Activated CD4-positive, alpha-beta memory T cell treated with anti-CD3 and anti-CD28 coated beads for 36 hours (primary cell): Measurements from ENCODE around the gene PCDH9. TPM values are rescaled to one million over a fixed set of nuclear protein-coding genes. Genes with fewer than 3 reads are reported as not detected.
"Not testable (repeated sequence)": the region's sequence is repeated elsewhere in the genome, so short reads cannot be mapped to it uniquely, and the experiment has no call there.

ENCODE experiments used
- CTCF ChIA-PET: fragments of 350-600 bp; sonication (Branson Sonifier 250); formaldehyde crosslinking; loops from one replicate; lab custom pipeline; 2021; ENCODE audit warnings: antibody characterized with exemption, inconsistent platforms; lab: Charles Lee
- POLR2A ChIA-PET: fragments of 350-600 bp; sonication (Branson Sonifier 250); formaldehyde crosslinking; loops from one replicate; lab custom pipeline; 2021; ENCODE audit warnings: antibody characterized with exemption; lab: Charles Lee
- DNase-seq: peaks from one replicate; pipeline ENCODE4 v3.0.0-alpha.2; 2020
- H3K27ac Mint-ChIP-seq: one replicate; pipeline ENCODE4 v1.8.0; 2021; ENCODE audit warnings: mixed read lengths
- H3K27me3 Mint-ChIP-seq: one replicate; pipeline ENCODE4 v1.8.0; 2021; ENCODE audit warnings: mixed read lengths
- H3K36me3 Mint-ChIP-seq: one replicate; pipeline ENCODE4 v1.8.0; 2021; ENCODE audit warnings: mixed read lengths
- H3K4me1 Mint-ChIP-seq: one replicate; pipeline ENCODE4 v1.8.0; 2021; ENCODE audit warnings: low read depth, mixed read lengths
- H3K4me3 Mint-ChIP-seq: one replicate; pipeline ENCODE4 v1.8.0; 2021; ENCODE audit warnings: mild to moderate bottlenecking, mixed read lengths
- H3K9me3 Mint-ChIP-seq: one replicate; pipeline ENCODE4 v1.8.0; 2021; ENCODE audit warnings: mixed read lengths
- intact Hi-C: fragments of 100-400 bp; cut with micrococcal nuclease; formaldehyde crosslinking; loops from one replicate; pipeline ENCODE4 v1.15.1; 2023
- total RNA-seq, 2 experiments: library from RNA; stranded (reverse); gene quantifications; one replicate each; pipeline ENCODE4 v1.2.3, GENCODE V29; 2021

The PCDH9 gene
- total RNA-seq, 2 experiments from 2014 or later, result under 0.01 to 0.02 TPM

DNA sequence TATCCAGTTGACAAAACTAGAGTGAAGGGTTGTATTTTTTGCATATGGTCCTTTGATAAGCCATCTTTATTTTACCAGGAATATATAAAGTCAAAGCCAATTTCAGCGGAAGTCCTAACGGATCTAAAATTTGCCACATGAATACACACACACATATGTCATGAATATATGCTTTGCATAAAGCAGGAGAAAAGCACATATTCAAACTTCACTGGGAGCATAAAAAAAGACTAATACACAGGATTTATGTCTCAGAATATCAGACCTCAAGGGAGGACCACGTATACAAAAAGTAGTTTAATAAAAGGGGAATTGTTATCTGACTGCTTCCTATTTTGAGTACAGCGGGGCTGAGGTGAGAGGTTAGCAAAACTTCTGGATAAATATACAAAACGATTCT is 308.7 kb downstream of the PCDH9 start:
- Mint-ChIP-seq H3K27ac (no peak overlapping the region), H3K4me1 (no peaks in the 10 kb centered on the region), H3K27me3 (no peaks in the 10 kb centered on the region), H3K9me3 (peaks cover 6% of the 10 kb centered on the region), H3K4me3 (no peak overlapping the region), H3K36me3 (no peaks in the 10 kb centered on the region)
- intact Hi-C loops, result no loop called here
- POLR2A ChIA-PET, result no interaction called here
- no peak for DNase-seq
- CTCF ChIA-PET, result no interaction called here

- intact Hi-C loops, result no loop called here
- Mint-ChIP-seq H3K27me3 (no peaks in the 10 kb centered on the region), H3K4me1 (no peaks in the 10 kb centered on the region), H3K4me3 (no peak overlapping the region), H3K36me3 (no peaks in the 10 kb centered on the region), H3K9me3 (peaks cover 10% of the 10 kb centered on the region), H3K27ac (no peak overlapping the region)
- DNase-seq, result no peak
- CTCF ChIA-PET, result no interaction called here
- POLR2A ChIA-PET, result no interaction called here
These were observed 314.4 kb downstream of the PCDH9 start for GRCh38 chr13:66915596-66916185.

- intact Hi-C loops, result no loop called here
- H3K4me1 Mint-ChIP-seq, result no peaks in the 10 kb centered on the region
- H3K4me3 Mint-ChIP-seq, result no peak overlapping the region
- no peak for DNase-seq
- ChIA-PET CTCF (no interaction called here), POLR2A (no interaction called here)
- H3K27ac Mint-ChIP-seq, result no peak overlapping the region
- H3K9me3 Mint-ChIP-seq, result peaks cover 8% of the 10 kb centered on the region
- H3K27me3 Mint-ChIP-seq, result no peaks in the 10 kb centered on the region
- H3K36me3 Mint-ChIP-seq, result no peaks in the 10 kb centered on the region
These were observed 316.0 kb downstream of the PCDH9 start for GRCh38 chr13:66914155-66914554.

- no peak overlapping the region for H3K4me3 Mint-ChIP-seq
- H3K27me3 Mint-ChIP-seq, result no peaks in the 10 kb centered on the region
- H3K9me3 Mint-ChIP-seq, result peaks cover 6% of the 10 kb centered on the region
- no peak overlapping the region for H3K27ac Mint-ChIP-seq
- no peak for DNase-seq
- intact Hi-C loops, result no loop called here
- CTCF ChIA-PET, result no interaction called here
- H3K4me1 Mint-ChIP-seq, result no peaks in the 10 kb centered on the region
- no peaks in the 10 kb centered on the region for H3K36me3 Mint-ChIP-seq
- POLR2A ChIA-PET, result no interaction called here
These were observed 318.7 kb downstream of the PCDH9 start for GRCh38 chr13:66911411-66911939.

GRCh38 chr13:66899955-66900354 is 330.2 kb downstream of the PCDH9 start:
- no peak overlapping the region for H3K27ac Mint-ChIP-seq
- no peak for DNase-seq
- ChIA-PET CTCF (no interaction called here), POLR2A (no interaction called here)
- no peaks in the 10 kb centered on the region for H3K27me3 Mint-ChIP-seq
- no peak overlapping the region for H3K4me3 Mint-ChIP-seq
- H3K4me1 Mint-ChIP-seq, result no peaks in the 10 kb centered on the region
- no peaks in the 10 kb centered on the region for H3K36me3 Mint-ChIP-seq
- no peaks in the 10 kb centered on the region for H3K9me3 Mint-ChIP-seq
- intact Hi-C loops, result no loop called here

GRCh38 chr13:66896933-66897332 is 333.2 kb downstream of the PCDH9 start:
- H3K4me3 Mint-ChIP-seq, result no peak overlapping the region
- no peak for DNase-seq
- H3K27me3 Mint-ChIP-seq, result no peaks in the 10 kb centered on the region
- H3K36me3 Mint-ChIP-seq, result no peaks in the 10 kb centered on the region
- no peaks in the 10 kb centered on the region for H3K9me3 Mint-ChIP-seq
- intact Hi-C loops, result no loop called here
- POLR2A ChIA-PET, result no interaction called here
- no peaks in the 10 kb centered on the region for H3K4me1 Mint-ChIP-seq
- H3K27ac Mint-ChIP-seq, result no peak overlapping the region
- CTCF ChIA-PET, result no interaction called here

GRCh38 chr13:66895780-66896179 is 334.4 kb downstream of the PCDH9 start:
- CTCF ChIA-PET, result no interaction called here
- no peaks in the 10 kb centered on the region for H3K36me3 Mint-ChIP-seq
- intact Hi-C loops, result no loop called here

GRCh38 chr13:66895320-66895719 is 334.8 kb downstream of the PCDH9 start:
- no peaks in the 10 kb centered on the region for H3K4me1 Mint-ChIP-seq
- no peaks in the 10 kb centered on the region for H3K36me3 Mint-ChIP-seq
- no peak for DNase-seq
- no peak overlapping the region for H3K4me3 Mint-ChIP-seq
- no peaks in the 10 kb centered on the region for H3K27me3 Mint-ChIP-seq
- H3K27ac Mint-ChIP-seq, result no peak overlapping the region
- ChIA-PET CTCF (no interaction called here), POLR2A (no interaction called here)
- no peaks in the 10 kb centered on the region for H3K9me3 Mint-ChIP-seq
- intact Hi-C loops, result no loop called here

More at GRCh38 chr13:66895780-66896179, 334.4 kb downstream of the PCDH9 start:
- no peaks in the 10 kb centered on the region for H3K9me3 Mint-ChIP-seq
- H3K27ac Mint-ChIP-seq, result no peak overlapping the region
- H3K4me1 Mint-ChIP-seq, result no peaks in the 10 kb centered on the region
- H3K4me3 Mint-ChIP-seq, result no peak overlapping the region
- DNase-seq, result no peak
- no peaks in the 10 kb centered on the region for H3K27me3 Mint-ChIP-seq
- POLR2A ChIA-PET, result no interaction called here

GRCh38 chr13:66888698-66889097 is 341.4 kb downstream of the PCDH9 start:
- no peak overlapping the region for H3K4me3 Mint-ChIP-seq
- no peak overlapping the region for H3K27ac Mint-ChIP-seq
- no peaks in the 10 kb centered on the region for H3K27me3 Mint-ChIP-seq
- no peaks in the 10 kb centered on the region for H3K4me1 Mint-ChIP-seq
- no peaks in the 10 kb centered on the region for H3K9me3 Mint-ChIP-seq
- CTCF ChIA-PET, result no interaction called here
- POLR2A ChIA-PET, result no interaction called here
- intact Hi-C loops, result no loop called here
- no peak for DNase-seq
- no peaks in the 10 kb centered on the region for H3K36me3 Mint-ChIP-seq

DNA sequence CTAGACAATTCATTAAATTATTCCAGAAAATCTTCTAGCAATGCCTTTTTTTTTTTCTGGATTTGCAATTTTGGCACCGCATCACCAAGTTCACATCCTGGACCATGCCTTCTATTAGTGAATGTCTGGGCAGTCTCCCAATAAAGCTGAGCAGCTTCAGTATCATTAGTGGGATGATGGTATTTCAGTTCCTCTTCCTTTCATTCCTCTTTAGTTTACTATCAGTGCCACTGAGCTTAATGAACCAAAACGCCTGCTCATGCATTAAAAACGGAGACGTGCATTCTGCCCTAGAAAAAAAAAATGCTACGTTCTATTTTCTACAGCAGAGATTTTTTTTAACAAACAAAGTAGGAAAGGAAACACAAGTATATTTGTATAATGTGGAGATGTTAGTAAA is 343.0 kb downstream of the PCDH9 start:
- ChIA-PET CTCF (no interaction called here), POLR2A (no interaction called here)
- no peaks in the 10 kb centered on the region for H3K9me3 Mint-ChIP-seq
- no peaks in the 10 kb centered on the region for H3K4me1 Mint-ChIP-seq
- H3K27ac Mint-ChIP-seq, result no peak overlapping the region
- DNase-seq, result no peak
- no peaks in the 10 kb centered on the region for H3K27me3 Mint-ChIP-seq
- H3K36me3 Mint-ChIP-seq, result no peaks in the 10 kb centered on the region
- intact Hi-C loops, result no loop called here
- H3K4me3 Mint-ChIP-seq, result no peak overlapping the region

DNA sequence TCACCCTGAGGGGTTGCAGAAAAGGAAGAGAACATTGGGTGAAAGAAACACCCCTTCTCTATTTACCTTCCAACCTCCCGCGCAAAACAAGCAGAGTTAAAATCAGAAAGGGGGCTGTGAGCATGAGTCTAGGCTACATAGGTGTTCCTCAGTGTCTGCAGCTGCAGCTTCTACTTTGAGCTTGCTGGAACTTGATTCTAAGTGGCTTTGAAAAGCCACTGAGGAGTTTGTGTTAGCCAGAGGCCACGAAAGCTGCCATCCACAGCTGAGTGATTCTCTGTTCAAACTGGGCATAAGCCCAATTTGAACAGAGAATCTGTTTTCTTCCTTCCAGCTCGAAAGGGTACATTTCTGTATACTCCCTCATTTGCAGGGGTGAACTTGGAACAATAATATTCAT is 343.9 kb downstream of the PCDH9 start:
- Mint-ChIP-seq H3K4me3 (no peak overlapping the region), H3K4me1 (no peaks in the 10 kb centered on the region), H3K36me3 (no peaks in the 10 kb centered on the region), H3K9me3 (no peaks in the 10 kb centered on the region), H3K27ac (no peak overlapping the region), H3K27me3 (no peaks in the 10 kb centered on the region)
- no peak for DNase-seq
- ChIA-PET CTCF (no interaction called here), POLR2A (no interaction called here)
- intact Hi-C loops, result no loop called here

DNA sequence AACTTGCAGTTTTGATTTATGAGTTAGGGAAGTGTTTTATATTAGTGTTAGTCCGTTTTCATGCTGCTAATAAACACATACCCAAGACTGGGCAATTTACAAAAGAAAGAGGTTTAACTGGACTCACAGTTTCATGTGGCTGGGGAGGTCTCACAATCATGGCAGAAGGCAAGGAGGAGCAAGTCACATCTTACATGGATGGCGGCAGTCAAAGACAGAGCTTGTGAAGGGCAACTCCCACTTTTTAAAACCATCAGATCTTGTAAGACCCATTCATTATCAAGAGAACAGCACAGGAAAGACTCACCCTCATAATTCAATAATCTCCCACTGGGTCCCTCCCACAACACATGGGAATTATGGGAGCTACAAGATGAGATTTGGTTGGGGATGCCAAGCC is 349.0 kb downstream of the PCDH9 start:
- not testable (repeated sequence) for H3K9me3 Mint-ChIP-seq

GRCh38 chr13:66879988-66880387 is 350.1 kb downstream of the PCDH9 start:
- no peak overlapping the region for H3K27ac Mint-ChIP-seq
- POLR2A ChIA-PET, result no interaction called here
- H3K4me1 Mint-ChIP-seq, result no peaks in the 10 kb centered on the region
- peaks cover 8% of the 10 kb centered on the region for H3K9me3 Mint-ChIP-seq
- no peaks in the 10 kb centered on the region for H3K36me3 Mint-ChIP-seq
- no peak for DNase-seq
- H3K4me3 Mint-ChIP-seq, result no peak overlapping the region
- CTCF ChIA-PET, result no interaction called here
- H3K27me3 Mint-ChIP-seq, result no peaks in the 10 kb centered on the region
- intact Hi-C loops, result no loop called here

More for the DNA sequence above, 349.0 kb downstream of the PCDH9 start:
- H3K27ac Mint-ChIP-seq, intact Hi-C loops, CTCF ChIA-PET, H3K27me3 Mint-ChIP-seq, H3K36me3 Mint-ChIP-seq, POLR2A ChIA-PET, DNase-seq, H3K4me1 Mint-ChIP-seq, H3K4me3 Mint-ChIP-seq: not testable (repeated sequence)
